Transverse colon (tissue), 3 donors: ENCODE results near the gene INO80E.

Experiments used
- CTCF ChIP-seq, 5 experiments: fragments of 200-600 bp in 3 of 5; fragments of 450-650 bp in 2 of 5; sonication (generic) in 3 of 5; IDR thresholded peaks; 1 replicate in 2 of 5; 2 replicates in 3 of 5; pipeline ENCODE4 v1.5.1; 2016 to 2017; ENCODE audit warnings: antibody characterized with exemption in 5 of 5, inconsistent platforms in 3 of 5, mild to moderate bottlenecking in 2 of 5, moderate library complexity in 1 of 5
- POLR2A ChIP-seq: fragments of 450-650 bp; IDR thresholded peaks from one replicate; pipeline ENCODE4 v1.6.1; 2016; ENCODE audit warnings: antibody characterized with exemption, mild to moderate bottlenecking, moderate library complexity

- TF ChIP-seq POLR2A: no peak
- TF ChIP-seq CTCF (IDR thresholded peaks at IDR 0.05): no peak
Observed at GRCh38 chr16:30025156-30025555, 29.1 kb downstream of the INO80E start.
